Neural crest cell (in vitro differentiated cells): ENCODE results near the gene RCVRN. TPM values are rescaled to one million over a fixed set of nuclear protein-coding genes. Genes with fewer than 3 reads are reported as not detected.

ENCODE experiments used
- DNase-seq: peaks from one replicate; pipeline ENCODE4 v3.0.0; 2021; ENCODE audit warnings: low read depth, mixed read lengths, low spot score
- H3K27ac Mint-ChIP-seq: one replicate; pipeline ENCODE4 v1.8.0; 2021; ENCODE audit warnings: mild to moderate bottlenecking, mixed read lengths; ENCODE audit not compliant: unreplicated experiment
- H3K27me3 Mint-ChIP-seq: 2 replicates; pipeline ENCODE4 v1.8.0; 2021; ENCODE audit warnings: low read depth, mild to moderate bottlenecking, mixed read lengths
- H3K36me3 Mint-ChIP-seq: 2 replicates; pipeline ENCODE4 v1.8.0; 2021; ENCODE audit warnings: low read depth, mild to moderate bottlenecking, mixed read lengths
- H3K4me1 Mint-ChIP-seq: 2 replicates; pipeline ENCODE4 v1.8.0; 2021; ENCODE audit warnings: mixed read lengths
- H3K4me3 Mint-ChIP-seq: one replicate; pipeline ENCODE4 v1.8.0; 2021; ENCODE audit warnings: mild to moderate bottlenecking, mixed read lengths
- H3K9me3 Mint-ChIP-seq: 2 replicates; pipeline ENCODE4 v1.8.0; 2021; ENCODE audit warnings: mixed read lengths
- CTCF ChIP-seq: fragments of 200-600 bp; sonication (generic); conservative IDR thresholded peaks from 2 replicates; pipeline ENCODE4 v1.5.0; 2021; ENCODE audit warnings: antibody characterized with exemption, mild to moderate bottlenecking
- long read RNA-seq: library from polyadenylated mRNA; unstranded; transcript quantifications from one replicate; pipeline ENCODE4 v2.0.0, GENCODE V29; 2020
- total RNA-seq: library from RNA; stranded (reverse); gene quantifications from 2 replicates; pipeline ENCODE4 v1.2.1, GENCODE V29; 2021

The RCVRN gene
- 0.09 and 0.35 TPM in 2 replicates for total RNA-seq
- long read RNA-seq, result 0 reads

- Mint-ChIP-seq H3K4me1 (peaks cover 31% of the 10 kb centered on the region), H3K27me3 (no peaks in the 10 kb centered on the region), H3K9me3 (peaks cover 3% of the 10 kb centered on the region), H3K27ac (no peak within 1 kb of the TSS), H3K4me3 (no peak within 1 kb of the TSS), H3K36me3 (no peaks in the 10 kb centered on the region)
- TF ChIP-seq CTCF, result no peak
- DNase-seq, result no peak
Measured at GRCh38 chr17:9905078-9905415, at the start of gene RCVRN. Gene RCVRN (minus strand): TSS chr17:9905271. CDS start chr17:9905180, 91 bp downstream.

GRCh38 chr17:9953492-9953891 is 48.4 kb upstream of the RCVRN start:
- no peak overlapping the region for H3K4me3 Mint-ChIP-seq

GRCh38 chr17:9951803-9952202 is 46.7 kb upstream of the RCVRN start:
- Mint-ChIP-seq H3K36me3 (peaks cover 3% of the 10 kb centered on the region), H3K4me1 (no peaks in the 10 kb centered on the region)

More at GRCh38 chr17:9953492-9953891, 48.4 kb upstream of the RCVRN start:
- peaks cover 11% of the 10 kb centered on the region for H3K27me3 Mint-ChIP-seq
- peak overlapping the region; percentile 54 for H3K27ac Mint-ChIP-seq
- H3K4me1 Mint-ChIP-seq, result no peaks in the 10 kb centered on the region
- no peak for TF ChIP-seq CTCF
- H3K9me3 Mint-ChIP-seq, result no peaks in the 10 kb centered on the region
- no peak for DNase-seq
- H3K36me3 Mint-ChIP-seq, result peaks cover 3% of the 10 kb centered on the region

GRCh38 chr17:9948928-9949327 is 43.9 kb upstream of the RCVRN start:
- H3K4me3 Mint-ChIP-seq, result no peak overlapping the region
- DNase-seq, result no peak

More at GRCh38 chr17:9951803-9952202, 46.7 kb upstream of the RCVRN start:
- Mint-ChIP-seq H3K27ac (no peak overlapping the region), H3K4me3 (no peak overlapping the region), H3K9me3 (no peaks in the 10 kb centered on the region), H3K27me3 (peaks cover 7% of the 10 kb centered on the region)
- DNase-seq, result no peak
- no peak for TF ChIP-seq CTCF

GRCh38 chr17:9944704-9945103 is 39.6 kb upstream of the RCVRN start:
- Mint-ChIP-seq H3K27me3 (no peaks in the 10 kb centered on the region), H3K36me3 (peaks cover 8% of the 10 kb centered on the region)
- DNase-seq, result no peak

More at GRCh38 chr17:9948928-9949327, 43.9 kb upstream of the RCVRN start:
- Mint-ChIP-seq H3K9me3 (no peaks in the 10 kb centered on the region), H3K27me3 (peaks cover 3% of the 10 kb centered on the region), H3K27ac (no peak overlapping the region), H3K4me1 (no peaks in the 10 kb centered on the region), H3K36me3 (peaks cover 3% of the 10 kb centered on the region)
- no peak for TF ChIP-seq CTCF

More at GRCh38 chr17:9944704-9945103, 39.6 kb upstream of the RCVRN start:
- Mint-ChIP-seq H3K27ac (no peak overlapping the region), H3K4me1 (no peaks in the 10 kb centered on the region), H3K9me3 (no peaks in the 10 kb centered on the region), H3K4me3 (no peak overlapping the region)
- no peak for TF ChIP-seq CTCF
